ENCODE results near the gene SUSD3. TPM values are rescaled to one million over a fixed set of nuclear protein-coding genes. Genes with fewer than 3 reads are reported as not detected.

The SUSD3 gene
- total and polyA plus RNA-seq, 2 of the 8 experiments (the other 6 are each of a cell fraction or from before 2014, with no cell fraction given): 5.5 to 35.4 TPM

DNA sequence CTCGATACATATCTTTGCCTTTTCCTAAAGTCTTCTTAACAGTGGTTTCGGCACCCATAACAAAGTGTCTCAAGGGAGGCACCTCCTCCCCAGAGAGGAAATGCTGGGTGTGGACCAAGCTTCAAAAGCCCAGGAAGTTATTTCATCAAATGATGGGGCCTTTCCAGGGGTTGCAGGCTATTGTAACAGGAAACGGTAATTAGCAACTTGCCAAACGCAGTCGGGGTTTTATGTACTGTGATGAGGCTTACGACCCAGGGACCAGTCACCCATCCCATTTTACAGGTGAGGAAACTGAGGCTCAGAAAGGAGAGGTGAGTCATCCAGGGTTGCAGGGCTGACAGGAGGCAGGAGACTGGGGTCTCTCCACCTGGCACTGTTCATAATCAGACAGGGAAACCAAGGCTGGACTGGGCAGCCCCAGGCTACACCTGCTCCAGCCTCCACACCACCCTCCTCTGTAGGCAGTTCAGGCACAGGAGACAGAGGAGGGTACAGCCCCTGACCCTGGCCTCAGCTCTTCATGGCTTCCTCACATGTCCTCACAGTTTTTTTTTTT lies 30.0 kb upstream of the SUSD3 start:
- no peak for FAIRE-seq
- CTCF ChIA-PET (ENCODE audit: partially characterized antibody): interaction anchor here (0.6 to 1.2 kb wide), 2 partner anchors 13 to 81 kb away, joined by 3 read pairs; no protein-coding TSS in a partner anchor
- H3K36me3 ChIP-seq (ENCODE audit: control insufficient read depth in 2 of 4, insufficient read depth in 4 of 4, low read length in 3 of 4): no peaks in the 10 kb centered on the region
- TF ChIP-seq SIN3A (conservative IDR thresholded peaks at IDR 0.05 in 1 of 2, IDR thresholded peaks at IDR 0.05 in 1 of 2; ENCODE audit: low read depth in 1 of 2, low read length in 2 of 2) (no peak), SIRT6 (IDR thresholded peaks at IDR 0.05; ENCODE audit: low read length) (no peak), SAP30 (IDR thresholded peaks at IDR 0.05; ENCODE audit: insufficient read depth, insufficient replicate concordance, low read length) (no peak), GTF2F1 (IDR thresholded peaks at IDR 0.05; ENCODE audit: borderline replicate concordance, low read depth, low read length) (no peak), EGR1 (IDR thresholded peaks at IDR 0.05; ENCODE audit: borderline replicate concordance, low read depth, low read length) (no peak), TCF12 (IDR thresholded peaks at IDR 0.05; ENCODE audit: low read depth, low read length) (no peak), NANOG (IDR thresholded peaks at IDR 0.05; ENCODE audit: insufficient read depth, low read depth, low read length, poor library complexity, severe bottlenecking) (no peak), TAF1 (IDR thresholded peaks at IDR 0.05; ENCODE audit: low read depth, low read length) (no peak)
- TF ChIP-seq, protein P1, sequence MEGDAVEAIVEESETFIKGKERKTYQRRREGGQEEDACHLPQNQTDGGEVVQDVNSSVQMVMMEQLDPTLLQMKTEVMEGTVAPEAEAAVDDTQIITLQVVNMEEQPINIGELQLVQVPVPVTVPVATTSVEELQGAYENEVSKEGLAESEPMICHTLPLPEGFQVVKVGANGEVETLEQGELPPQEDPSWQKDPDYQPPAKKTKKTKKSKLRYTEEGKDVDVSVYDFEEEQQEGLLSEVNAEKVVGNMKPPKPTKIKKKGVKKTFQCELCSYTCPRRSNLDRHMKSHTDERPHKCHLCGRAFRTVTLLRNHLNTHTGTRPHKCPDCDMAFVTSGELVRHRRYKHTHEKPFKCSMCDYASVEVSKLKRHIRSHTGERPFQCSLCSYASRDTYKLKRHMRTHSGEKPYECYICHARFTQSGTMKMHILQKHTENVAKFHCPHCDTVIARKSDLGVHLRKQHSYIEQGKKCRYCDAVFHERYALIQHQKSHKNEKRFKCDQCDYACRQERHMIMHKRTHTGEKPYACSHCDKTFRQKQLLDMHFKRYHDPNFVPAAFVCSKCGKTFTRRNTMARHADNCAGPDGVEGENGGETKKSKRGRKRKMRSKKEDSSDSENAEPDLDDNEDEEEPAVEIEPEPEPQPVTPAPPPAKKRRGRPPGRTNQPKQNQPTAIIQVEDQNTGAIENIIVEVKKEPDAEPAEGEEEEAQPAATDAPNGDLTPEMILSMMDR (IDR thresholded peaks at IDR 0.05; ENCODE audit: control extremely low read depth in 1 of 3, insufficient read depth in 1 of 3, low read depth in 1 of 3, low read length in 3 of 3): no peak

More for the DNA sequence above, 30.0 kb upstream of the SUSD3 start:
- 78% methylated on average over 6 of the region's 6 CpGs; no CpG with 5 or more reads in 1 of the 2 experiments for WGBS, 2 experiments (ENCODE audit: extremely low coverage in 1 of 2, insufficient coverage in 1 of 2, insufficient read length in 1 of 2, insufficient replicate concordance in 2 of 2, low coverage in 1 of 2, low lambda C conversion rate in 2 of 2, missing lambda C conversion rate in 1 of 2)
- no peak overlapping the region for H4K8ac ChIP-seq (ENCODE audit: extremely low read depth, insufficient read depth, low read length)
- no peaks in the 10 kb centered on the region for H3K9me3 ChIP-seq (ENCODE audit: insufficient read depth in 2 of 2, low read depth in 1 of 2, low read length in 1 of 2)
- no peak overlapping the region for H2BK120ac ChIP-seq (replicated peaks; ENCODE audit: low read depth, low read length)
- no peaks in the 10 kb centered on the region for H3K79me2 ChIP-seq (ENCODE audit: control insufficient read depth in 1 of 2, insufficient read depth in 2 of 2, low read length in 2 of 2)
- no peak overlapping the region for H3K23ac ChIP-seq (ENCODE audit: insufficient read length)
- peak overlapping the region; percentile 73 for H4K91ac ChIP-seq (replicated peaks; ENCODE audit: insufficient read length, low read length)
- H4K5ac ChIP-seq (ENCODE audit: insufficient read length, low read depth, low read length): no peak overlapping the region
- H3K23me2 ChIP-seq (ENCODE audit: low read depth, low read length): peaks cover 5% of the 10 kb centered on the region; the same call in 1 of the 2 replicates
- POLR2A ChIA-PET (ENCODE audit: partially characterized antibody): interaction anchor here (0.7 to 1.0 kb wide), 3 partner anchors 11 to 39 kb away, joined by 3 to 4 read pairs (median 3); no protein-coding TSS in a partner anchor
- H2BK12ac ChIP-seq (ENCODE audit: low read depth, low read length): no peak overlapping the region
- H3K79me1 ChIP-seq (ENCODE audit: low read depth, low read length): no peaks in the 10 kb centered on the region
- no peaks in the 10 kb centered on the region; a peak in 1 of 7 replicates for H3K4me1 ChIP-seq (replicated peaks in 1 of 4; ENCODE audit: control insufficient read depth in 3 of 4, insufficient read depth in 4 of 4, low read length in 3 of 4)
- peaks cover 0 to 3% of the 10 kb centered on the region in 2 experiments for H4K20me1 ChIP-seq (replicated peaks in 1 of 2; ENCODE audit: control insufficient read depth in 1 of 2, insufficient read depth in 2 of 2, low read length in 2 of 2)
- no peak overlapping the region; the same call in 1 of the 2 replicates for H2BK5ac ChIP-seq (ENCODE audit: low read depth, low read length)
- no peak overlapping the region for H3K27ac ChIP-seq (ENCODE audit: low read depth, low read length)
- no peak overlapping the region for H3K9ac ChIP-seq (replicated peaks in 1 of 4; ENCODE audit: extremely low read depth in 1 of 4, low read depth in 3 of 4, low read length in 3 of 4)
- H3K27me3 ChIP-seq (replicated peaks in 1 of 4; ENCODE audit: control insufficient read depth in 3 of 4, extremely low read depth in 1 of 4, insufficient read depth in 3 of 4, low read length in 3 of 4): no peaks in the 10 kb centered on the region; a peak in 1 of 7 replicates
- no peak overlapping the region for H3K56ac ChIP-seq (replicated peaks; ENCODE audit: insufficient read length, low read depth, low read length)
- H3K14ac ChIP-seq (ENCODE audit: insufficient read length): no peak overlapping the region
- H3K18ac ChIP-seq (ENCODE audit: extremely low read depth, low read length): no peak overlapping the region
- no peak overlapping the region for H2AFZ ChIP-seq (ENCODE audit: low read length)
- no peak overlapping the region for H2BK15ac ChIP-seq (ENCODE audit: low read length)
- H3K4ac ChIP-seq (replicated peaks; ENCODE audit: insufficient read length, low read depth, low read length): no peak overlapping the region
- H3K4me3 ChIP-seq (ENCODE audit: extremely low read depth in 1 of 4, insufficient read depth in 2 of 4, low read depth in 3 of 4, low read length in 4 of 4): no peak overlapping the region
- H2AK5ac ChIP-seq (ENCODE audit: low read depth, low read length): no peak overlapping the region
- DNase-seq (ENCODE audit: low read depth in 1 of 2, low spot score in 2 of 2): no peak
- no peak overlapping the region for H2BK20ac ChIP-seq (ENCODE audit: low read length)
- no peak overlapping the region for H3K4me2 ChIP-seq (ENCODE audit: insufficient read depth in 1 of 2, low read depth in 2 of 2, low read length in 2 of 2)

All from H1 (cell line).